HG03139 (cell line): ENCODE measurements around the gene WDTC1.

Source experiments
- ATAC-seq: cut with Tn5 transposase; IDR thresholded peaks from one replicate; pipeline ENCODE4 v1.9.1; 2021; ENCODE audit not compliant: unreplicated experiment

The WDTC1 gene

DNA sequence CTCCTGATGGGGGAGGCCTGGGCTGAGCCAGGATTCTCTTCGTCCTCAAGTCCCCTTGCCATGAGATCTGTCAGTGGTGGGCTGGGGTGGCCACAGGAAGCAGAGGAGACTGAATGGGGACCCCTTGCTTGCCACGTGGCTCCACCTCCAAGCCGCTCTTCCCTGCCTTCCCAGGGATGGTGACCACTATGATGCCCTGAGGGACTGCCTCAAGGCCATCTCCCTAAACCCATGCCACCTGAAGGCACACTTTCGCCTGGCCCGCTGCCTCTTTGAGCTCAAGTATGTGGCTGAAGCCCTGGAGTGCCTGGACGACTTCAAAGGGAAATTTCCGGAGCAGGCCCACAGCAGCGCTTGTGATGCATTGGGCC lies 66.6 kb downstream of the WDTC1 start:
- ATAC-seq: no peak

DNA sequence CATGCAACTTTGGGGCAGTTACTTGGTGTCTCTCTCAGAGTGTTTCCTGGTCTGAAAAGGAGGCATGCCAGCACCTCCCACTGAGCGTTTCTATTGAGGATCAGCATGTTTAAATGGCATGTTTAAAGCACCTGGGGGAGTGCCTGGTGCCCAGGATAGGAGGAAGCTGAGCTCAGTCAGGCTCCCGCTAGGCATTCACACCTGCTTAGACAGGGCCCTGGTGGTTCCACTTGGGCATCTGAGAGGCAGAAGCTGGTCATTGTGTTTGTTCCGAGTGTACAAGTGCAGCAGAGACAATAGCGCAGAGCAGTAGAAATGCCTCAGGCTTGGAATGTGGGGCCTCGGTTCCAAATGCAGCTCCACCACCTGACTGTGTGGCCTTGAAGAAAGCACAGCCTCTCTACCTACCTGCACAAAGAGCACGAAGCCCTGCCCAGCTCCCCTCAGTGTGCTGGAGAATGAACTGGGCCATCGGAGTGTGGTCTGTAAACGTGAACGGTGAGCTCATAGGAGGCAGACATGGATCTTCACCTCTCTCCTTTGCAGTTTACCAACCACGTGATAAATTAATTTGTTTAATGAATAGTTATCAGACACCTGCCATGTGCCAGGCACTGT lies 67.3 kb downstream of the WDTC1 start:
- no peak for ATAC-seq

GRCh38 chr1:27302612-27303011 lies 68.2 kb downstream of the WDTC1 start:
- no peak for ATAC-seq

DNA sequence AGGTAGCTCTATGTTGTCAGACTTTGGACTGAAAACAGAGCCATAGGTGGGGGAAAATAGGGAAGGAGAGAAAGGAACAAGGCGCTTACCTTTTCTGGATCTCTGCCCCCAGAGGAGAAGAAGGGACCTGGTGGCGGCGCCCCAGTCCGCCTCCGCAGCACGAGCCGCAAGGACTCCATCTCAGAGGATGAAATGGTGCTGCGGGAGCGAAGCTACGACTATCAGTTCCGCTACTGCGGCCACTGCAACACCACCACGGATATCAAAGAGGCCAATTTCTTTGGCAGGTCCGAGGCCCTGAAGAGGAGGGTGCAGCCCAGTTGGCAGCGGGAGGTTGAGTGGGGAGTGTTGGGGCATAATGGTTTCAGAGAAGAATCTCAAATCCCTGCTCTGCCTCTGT lies 69.1 kb downstream of the WDTC1 start:
- ATAC-seq: no peak

DNA sequence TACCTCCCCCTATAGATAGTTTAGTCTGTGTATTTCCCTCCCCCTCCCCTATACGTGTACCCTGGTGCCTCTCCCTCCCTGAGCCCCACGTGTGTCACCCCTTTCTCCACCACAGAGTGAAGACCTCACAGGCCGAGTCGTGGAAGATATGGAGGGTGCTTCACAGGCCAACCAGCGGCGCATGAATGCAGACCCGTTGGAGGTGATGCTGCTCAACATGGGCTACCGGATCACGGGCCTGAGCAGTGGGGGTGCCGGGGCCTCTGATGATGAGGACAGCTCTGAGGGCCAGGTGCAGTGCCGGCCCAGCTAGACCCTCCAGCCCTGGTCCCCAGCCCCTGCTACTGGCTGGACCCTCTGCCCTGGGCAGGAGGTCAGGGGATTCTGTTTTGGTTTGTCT lies 71.6 kb downstream of the WDTC1 start:
- no peak for ATAC-seq

DNA sequence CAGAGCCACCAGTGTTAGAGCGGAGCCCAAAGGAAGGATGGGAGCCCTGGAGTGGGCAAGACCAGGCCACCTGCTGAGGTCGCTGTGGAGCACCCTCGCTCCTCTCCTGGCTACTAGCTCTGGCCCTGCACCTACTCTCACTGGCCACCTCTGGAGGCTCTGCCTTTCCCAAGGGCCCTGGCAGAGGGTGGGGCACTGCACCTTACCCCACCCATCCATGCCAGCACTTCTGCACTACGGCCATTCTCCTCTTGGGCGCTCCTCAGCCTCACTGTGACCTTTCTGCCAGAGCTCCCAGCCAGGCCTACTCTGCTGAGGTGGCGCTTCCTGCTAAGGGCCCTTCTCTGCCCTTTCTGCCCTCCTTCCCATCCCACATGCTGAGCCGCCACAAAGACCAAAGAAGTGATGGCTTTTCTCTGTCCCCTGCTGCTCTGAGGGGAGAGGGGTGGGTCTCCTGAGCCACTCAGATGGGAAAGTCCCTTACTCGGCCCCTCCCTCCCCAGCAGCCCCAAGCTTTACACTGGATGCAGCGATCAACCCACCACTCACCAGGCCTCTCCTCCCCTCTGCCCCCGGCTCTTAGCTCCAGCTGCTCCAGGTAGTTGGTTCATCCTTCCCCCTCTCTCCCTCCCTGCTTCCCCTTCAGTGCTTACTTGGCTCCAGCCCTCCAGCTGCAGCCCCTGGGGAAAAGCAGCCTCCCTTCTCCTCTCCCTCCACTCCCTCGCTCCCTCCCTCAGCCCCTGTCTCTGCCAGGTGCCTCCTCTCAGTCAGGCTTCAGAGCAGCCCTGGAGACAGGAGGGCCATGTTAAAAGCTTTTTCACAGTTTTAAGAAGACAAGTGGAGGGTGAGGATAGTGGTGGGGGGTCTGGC lies 72.7 kb downstream of the WDTC1 start:
- ATAC-seq: no peak

GRCh38 chr1:27307874-27308598 lies 73.6 kb downstream of the WDTC1 start:
- no peak for ATAC-seq

- ATAC-seq: no peak
These were observed 79.7 kb downstream of the WDTC1 start for GRCh38 chr1:27314169-27314568.

GRCh38 chr1:27314737-27315136 lies 80.3 kb downstream of the WDTC1 start:
- ATAC-seq: no peak

GRCh38 chr1:27316860-27317259 lies 82.4 kb downstream of the WDTC1 start:
- ATAC-seq: no peak

- ATAC-seq: no peak
These were observed 83.7 kb downstream of the WDTC1 start for GRCh38 chr1:27318136-27318535.

DNA sequence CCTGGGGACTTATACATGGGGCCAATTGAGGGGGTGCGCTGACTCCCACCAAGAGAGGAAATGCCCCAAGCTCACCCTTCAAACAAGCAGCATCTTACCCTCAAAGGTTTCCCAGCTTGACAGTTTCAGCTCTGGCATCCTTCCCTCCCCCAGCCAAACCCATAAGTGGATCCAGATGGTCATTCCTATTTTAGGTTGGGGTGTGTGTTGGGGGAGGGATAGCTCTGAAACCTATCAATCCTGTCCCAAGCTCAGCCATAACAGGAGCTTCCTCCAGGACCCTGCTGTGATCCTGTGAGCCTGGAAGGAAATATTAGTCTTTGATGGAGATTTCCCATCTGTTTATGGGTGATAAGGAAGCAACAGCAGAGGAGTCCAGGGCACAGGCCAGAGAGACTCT lies 84.2 kb downstream of the WDTC1 start:
- ATAC-seq: no peak

DNA sequence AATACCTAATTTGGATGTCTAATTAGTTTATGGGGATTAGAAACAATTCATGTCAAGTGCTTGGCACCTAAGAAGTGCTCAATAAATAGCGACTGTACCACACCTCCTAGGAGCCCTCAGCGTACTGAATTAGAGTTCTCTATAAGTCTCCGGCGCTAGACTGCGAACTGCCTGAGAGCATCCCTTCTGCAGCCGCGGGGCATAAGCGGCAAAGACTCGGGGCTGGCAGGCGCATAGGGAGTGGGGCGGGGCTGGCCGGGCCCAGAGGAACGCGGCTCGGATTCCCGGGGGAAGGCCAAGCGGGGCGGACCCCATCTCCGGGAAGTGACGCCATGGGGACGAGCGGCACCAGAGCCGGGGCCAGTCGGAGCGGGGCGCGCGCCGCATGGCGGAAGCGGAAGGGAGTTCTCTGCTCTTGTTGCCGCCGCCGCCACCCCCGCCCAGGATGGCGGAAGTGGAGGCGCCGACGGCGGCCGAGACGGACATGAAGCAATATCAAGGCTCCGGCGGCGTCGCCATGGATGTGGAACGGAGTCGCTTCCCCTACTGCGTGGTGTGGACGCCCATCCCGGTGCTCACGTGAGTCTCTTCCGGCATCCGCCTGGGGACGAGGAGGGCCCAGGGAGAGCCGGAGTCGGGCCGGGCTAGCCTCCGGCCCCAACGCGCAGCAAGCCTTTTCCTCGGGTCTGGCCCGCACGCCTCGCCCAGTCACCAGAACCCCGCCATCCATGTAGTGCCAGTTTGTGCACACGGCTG lies 87.6 kb downstream of the WDTC1 start, which contains the start of gene TMEM222:
TMEM222 (plus strand) TSS at position 351 of the 756 bp plus-strand sequence; CDS start at position 386, 35 bp downstream.
- peak; percentile 89 for ATAC-seq

DNA sequence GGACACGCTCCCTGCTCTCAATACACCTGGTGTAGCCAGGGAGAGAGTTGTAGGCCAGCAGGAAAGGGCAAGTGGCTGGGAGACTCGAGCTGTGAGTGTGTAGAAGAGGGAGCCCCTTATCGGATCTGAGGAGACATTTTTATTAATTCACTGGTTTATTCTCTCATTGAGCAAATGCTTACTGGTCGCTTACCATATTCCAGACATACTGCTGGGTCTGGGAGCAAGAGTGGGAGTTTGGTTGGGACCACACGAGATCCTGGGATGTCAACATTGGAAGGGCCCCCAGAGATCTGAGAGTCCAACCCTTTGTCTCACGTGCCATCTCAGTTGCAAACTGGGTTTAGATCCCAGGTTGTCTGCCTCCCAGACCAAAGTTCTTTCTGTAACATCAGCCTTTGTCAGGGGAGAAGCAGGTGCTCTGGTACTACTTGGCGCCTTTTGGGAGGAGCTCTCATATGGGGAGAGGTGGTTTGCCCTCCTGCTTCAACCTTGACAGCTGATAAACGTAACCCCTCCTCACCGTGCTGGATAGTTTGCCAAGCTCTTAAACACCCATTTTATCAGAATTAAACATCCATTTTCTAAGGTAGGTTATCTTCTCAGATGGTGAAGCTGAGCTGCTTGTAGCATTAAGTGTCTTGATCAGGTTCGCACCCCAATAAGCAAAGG lies 88.3 kb downstream of the WDTC1 start:
- no peak for ATAC-seq

GRCh38 chr1:27325286-27325685 lies 90.9 kb downstream of the WDTC1 start:
- no peak for ATAC-seq

DNA sequence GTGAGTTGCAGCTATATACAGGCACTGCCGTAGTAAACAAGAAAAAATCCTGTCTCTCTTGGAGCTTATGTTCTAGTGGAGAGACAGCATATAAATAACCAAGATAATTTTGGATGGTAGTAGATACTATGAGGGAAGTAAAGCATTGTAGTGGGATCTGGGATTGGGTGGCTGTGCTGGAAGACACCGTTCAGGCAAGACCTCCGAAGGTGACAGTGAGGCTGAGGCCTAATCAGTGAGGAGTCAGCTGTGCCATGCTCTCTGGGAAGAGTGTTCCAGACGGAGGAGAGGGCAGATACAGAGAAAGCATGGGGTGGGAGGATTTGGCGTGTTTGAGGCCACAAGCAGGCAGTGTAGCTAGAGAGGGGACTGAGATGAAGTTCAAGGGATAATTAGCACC lies 93.5 kb downstream of the WDTC1 start:
- no peak for ATAC-seq

- no peak for ATAC-seq
These were observed 96.4 kb downstream of the WDTC1 start for GRCh38 chr1:27330786-27331185.

GRCh38 chr1:27331426-27331825 lies 97.0 kb downstream of the WDTC1 start:
- ATAC-seq: no peak

GRCh38 chr1:27331922-27332321 lies 97.5 kb downstream of the WDTC1 start:
- no peak for ATAC-seq

DNA sequence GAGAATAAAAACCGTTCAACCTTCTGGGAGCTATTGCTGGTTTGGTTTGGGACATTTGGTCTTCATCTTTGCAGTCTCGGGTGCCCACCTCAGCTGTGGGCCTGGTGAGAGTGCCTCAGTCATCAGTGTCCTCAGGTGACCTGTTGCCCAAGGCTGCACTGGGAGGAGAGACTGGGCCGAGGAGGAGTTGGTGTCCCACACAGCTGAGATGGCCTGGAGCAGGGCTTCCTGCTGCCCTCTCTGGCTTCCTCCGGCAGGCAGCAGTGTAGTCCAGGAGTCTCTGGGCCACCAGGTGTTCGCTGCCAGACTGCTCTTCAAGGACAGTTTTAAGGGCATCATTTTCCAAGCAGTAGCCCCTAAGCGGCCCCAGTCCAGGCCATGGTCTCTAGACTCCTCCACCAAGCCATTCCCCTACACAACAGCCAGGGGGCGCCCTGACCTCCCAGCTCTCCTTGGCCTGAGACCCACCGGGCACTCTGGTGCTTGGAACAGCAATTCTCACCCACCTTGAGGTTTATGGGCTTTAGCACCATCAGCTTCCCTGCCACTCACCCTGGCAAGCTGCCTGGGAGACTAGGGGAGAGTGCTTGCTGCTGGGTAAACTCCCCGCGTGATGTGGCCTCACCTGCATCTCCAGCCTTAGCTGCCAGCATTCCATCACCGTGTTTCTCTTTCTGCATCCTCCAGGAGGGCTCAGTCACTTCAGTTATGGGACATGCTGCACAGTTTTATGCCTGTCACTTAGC lies 98.3 kb downstream of the WDTC1 start:
- ATAC-seq: no peak
